ENCODE results near the gene POLR1C.
A peak's percentile ranks its signal among the peaks of the same experiment; 100 is the strongest.

Gene POLR1C

DNA sequence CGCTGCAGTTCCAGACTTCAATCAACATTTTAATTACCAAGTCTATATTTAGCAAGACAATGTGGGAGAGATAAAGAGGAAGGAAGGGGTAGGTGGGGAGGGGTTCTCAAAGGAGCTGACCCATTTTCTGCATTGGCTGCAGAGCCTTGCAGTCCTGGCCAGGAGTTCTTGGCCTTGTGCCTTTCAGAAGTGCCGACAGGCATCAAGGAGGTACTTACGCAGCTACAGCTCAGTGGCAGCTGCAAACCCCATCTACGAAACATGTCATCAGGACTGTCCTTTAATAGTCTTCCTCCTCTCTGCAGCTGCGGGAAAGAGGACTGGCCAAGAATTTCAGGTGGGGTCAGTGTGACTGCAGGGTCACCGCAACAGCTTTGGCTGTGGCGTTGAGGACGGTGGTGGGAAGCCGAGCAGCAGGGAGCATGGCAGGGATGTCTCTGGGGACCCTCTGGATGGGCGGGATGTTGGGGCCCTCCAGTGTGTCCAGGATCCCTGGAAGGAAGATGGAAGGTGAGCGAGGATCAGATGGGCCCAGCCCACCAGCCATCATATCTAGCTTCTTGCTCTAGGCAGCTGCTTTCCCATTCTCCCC, 5.0 kb upstream of the POLR1C start:
- Histone ChIP-seq H3K27ac (no peak overlapping the region), H3K4me3 (no peak overlapping the region)
- DNase-seq (ENCODE audit: low spot score): no peak
- TF ChIP-seq, protein P1, sequence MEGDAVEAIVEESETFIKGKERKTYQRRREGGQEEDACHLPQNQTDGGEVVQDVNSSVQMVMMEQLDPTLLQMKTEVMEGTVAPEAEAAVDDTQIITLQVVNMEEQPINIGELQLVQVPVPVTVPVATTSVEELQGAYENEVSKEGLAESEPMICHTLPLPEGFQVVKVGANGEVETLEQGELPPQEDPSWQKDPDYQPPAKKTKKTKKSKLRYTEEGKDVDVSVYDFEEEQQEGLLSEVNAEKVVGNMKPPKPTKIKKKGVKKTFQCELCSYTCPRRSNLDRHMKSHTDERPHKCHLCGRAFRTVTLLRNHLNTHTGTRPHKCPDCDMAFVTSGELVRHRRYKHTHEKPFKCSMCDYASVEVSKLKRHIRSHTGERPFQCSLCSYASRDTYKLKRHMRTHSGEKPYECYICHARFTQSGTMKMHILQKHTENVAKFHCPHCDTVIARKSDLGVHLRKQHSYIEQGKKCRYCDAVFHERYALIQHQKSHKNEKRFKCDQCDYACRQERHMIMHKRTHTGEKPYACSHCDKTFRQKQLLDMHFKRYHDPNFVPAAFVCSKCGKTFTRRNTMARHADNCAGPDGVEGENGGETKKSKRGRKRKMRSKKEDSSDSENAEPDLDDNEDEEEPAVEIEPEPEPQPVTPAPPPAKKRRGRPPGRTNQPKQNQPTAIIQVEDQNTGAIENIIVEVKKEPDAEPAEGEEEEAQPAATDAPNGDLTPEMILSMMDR (IDR thresholded peaks at IDR 0.05): no peak

DNA sequence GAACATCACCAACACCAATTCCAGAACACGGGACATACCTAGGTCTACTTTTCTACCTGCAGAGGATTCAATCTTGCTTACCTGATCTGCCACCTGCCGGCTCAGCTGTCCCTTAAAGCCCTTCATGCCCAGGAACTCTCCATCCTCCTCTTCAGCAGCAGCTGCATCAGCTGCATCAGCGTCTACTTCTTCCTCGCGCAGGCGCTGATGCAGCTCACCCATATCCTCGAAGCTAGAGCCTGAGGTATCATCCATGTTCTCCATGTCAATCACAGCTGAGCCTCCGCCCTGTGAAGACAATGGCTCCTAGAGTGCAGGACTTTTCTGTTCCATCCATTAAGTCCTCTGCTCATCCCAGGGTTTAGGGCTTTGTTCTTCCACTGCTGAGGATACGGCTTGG, 1.1 kb upstream of the POLR1C start:
- TF ChIP-seq, protein P1 (IDR thresholded peaks at IDR 0.05): no peak
- Histone ChIP-seq H3K27ac (peak overlapping the region; percentile 82 to 88), H3K4me3 (peak overlapping the region; percentile 97)
- no peak for DNase-seq (ENCODE audit: low spot score)

DNA sequence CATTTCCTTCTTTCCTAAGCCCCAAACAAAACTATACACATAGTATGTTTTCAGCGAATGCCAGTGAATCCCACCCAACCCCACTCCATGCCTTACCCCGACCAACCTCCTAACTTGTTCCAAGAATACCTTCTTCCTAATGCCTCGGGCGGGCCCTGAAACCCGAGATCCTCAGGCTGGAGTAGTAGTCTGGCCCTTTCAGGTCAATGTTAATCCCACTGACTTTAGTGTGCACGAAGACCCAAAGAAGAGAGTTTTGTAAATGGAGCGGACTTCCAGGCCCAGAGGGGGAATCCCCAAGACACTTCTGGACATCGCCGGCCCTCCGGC, 557 bp upstream of the POLR1C start:
- no peak for DNase-seq (ENCODE audit: low spot score)
- peak overlapping the region; percentile 97 for H3K4me3 ChIP-seq
- peak overlapping the region; percentile 82 to 88 for H3K27ac ChIP-seq
- TF ChIP-seq, protein P1 (IDR thresholded peaks at IDR 0.05): no peak

DNA sequence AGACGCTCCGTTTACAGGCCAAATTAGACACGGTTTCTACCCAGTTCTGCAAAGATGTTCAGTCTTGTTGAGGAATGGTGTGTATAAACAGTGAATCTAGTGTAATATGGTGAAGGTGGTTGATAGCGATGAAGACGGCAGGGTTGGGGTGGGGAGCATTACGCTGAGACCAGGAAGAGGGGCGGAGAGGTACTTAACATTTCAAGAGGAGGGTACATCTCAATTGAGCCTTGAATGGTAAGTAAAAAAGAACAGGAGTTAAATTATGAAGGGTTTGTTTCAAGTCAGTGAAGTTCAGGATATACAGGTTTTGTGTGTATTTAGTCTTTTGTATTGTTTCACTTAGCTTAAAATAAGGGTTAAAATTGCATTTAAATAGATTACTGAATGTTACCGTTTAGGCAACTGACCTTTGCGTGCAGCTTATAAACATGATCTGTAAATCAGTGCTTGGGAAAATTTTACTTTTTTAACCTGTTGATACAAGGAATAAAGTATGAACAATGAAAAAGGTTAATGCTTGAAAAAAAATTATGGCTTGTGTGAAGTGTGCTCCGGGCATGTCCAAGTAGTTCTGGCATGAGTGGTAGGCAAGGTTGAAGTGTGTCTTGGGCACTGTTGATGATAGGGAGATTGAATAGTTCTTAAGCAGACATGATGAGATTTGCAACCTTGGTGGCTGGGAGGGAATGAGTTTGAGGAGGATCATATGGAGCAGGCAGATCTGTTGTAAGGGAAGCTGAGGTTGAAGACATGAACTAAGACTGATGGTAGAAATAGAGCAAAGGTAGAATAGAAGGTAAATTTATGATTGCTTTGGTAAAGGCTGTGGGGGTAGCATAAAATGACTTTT, 842 bp downstream of the POLR1C start:
- Histone ChIP-seq H3K27ac (peak overlapping the region; percentile 82 to 88), H3K4me3 (peak overlapping the region; percentile 97)
- TF ChIP-seq, protein P1 (IDR thresholded peaks at IDR 0.05): no peak
- DNase-seq (ENCODE audit: low spot score): no peak

DNA sequence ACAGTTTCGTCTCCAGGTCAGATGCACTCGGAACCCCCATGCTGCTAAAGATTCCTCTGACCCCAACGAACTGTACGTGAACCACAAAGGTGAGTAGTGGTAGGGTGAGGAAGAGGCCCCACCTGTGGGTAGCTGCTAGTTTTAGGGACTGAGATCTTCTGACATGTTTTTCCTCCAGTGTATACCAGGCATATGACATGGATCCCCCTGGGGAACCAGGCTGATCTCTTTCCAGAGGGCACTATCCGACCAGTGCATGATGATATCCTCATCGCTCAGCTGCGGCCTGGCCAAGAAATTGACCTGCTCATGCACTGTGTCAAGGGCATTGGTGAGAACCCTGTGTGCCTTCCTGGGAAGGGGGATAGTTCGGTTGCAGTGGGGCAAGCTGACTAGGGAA, 3.2 kb downstream of the POLR1C start:
- TF ChIP-seq, protein P1 (IDR thresholded peaks at IDR 0.05): no peak
- no peak for DNase-seq (ENCODE audit: low spot score)

DNA sequence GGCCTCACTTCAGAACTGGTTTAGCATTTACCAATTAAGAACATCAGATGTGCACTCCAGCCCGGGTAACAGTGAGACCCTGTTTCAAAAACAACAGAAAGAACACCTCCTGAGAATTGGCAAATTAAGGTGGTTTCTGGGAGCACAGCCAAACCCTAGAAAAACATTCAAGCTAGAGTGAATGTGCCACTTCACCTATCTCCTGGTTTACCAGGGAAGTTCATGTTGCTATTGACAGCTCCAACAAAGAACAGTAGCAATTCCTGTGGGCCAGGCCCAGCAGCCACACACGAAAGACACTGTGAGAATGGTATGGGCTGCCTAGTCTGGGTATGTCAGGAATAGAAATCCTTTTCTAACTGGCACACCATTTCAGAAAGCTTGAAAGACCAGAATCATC, 4.9 kb downstream of the POLR1C start:
- DNase-seq (ENCODE audit: low spot score): no peak
- TF ChIP-seq, protein P1 (IDR thresholded peaks at IDR 0.05): no peak

More for the DNA sequence above, 3.2 kb downstream of the POLR1C start:
- Histone ChIP-seq H3K4me3 (no peak overlapping the region), H3K27ac (no peak overlapping the region)

More for the DNA sequence above, 4.9 kb downstream of the POLR1C start:
- no peak overlapping the region for H3K27ac ChIP-seq
- H3K4me3 ChIP-seq: no peak overlapping the region
